IMR-90 (cell line): ENCODE data around the gene SREK1IP1. TPM values are rescaled to one million over a fixed set of nuclear protein-coding genes. Genes with fewer than 3 reads are reported as not detected.

ENCODE experiments used
- ATAC-seq: fragments of 200-7000 bp; cut with Tn5 transposase; 2 replicates; pipeline ENCODE4 v1.9.1; 2020; ENCODE audit warnings: low read depth, mild to moderate bottlenecking, moderate library complexity
- BruUV-seq: library from RNA; stranded (reverse); fragments of 400-500 nt; replicated peaks from 2 replicates; lab custom pipeline; 2021; lab: Mats Ljungman, UMichigan
- CTCF ChIA-PET: fragments of 300-600 bp; formaldehyde crosslinking; extraction: SDS; loops from one replicate; lab custom pipeline; 2021; ENCODE audit warnings: antibody characterized with exemption; lab: Yijun Ruan, JAX
- POLR2A ChIA-PET: fragments of 300-600 bp; sonication (Branson Sonifier 250); formaldehyde crosslinking; loops from one replicate; lab custom pipeline; 2022; ENCODE audit warnings: antibody characterized with exemption; ENCODE audit not compliant: unreplicated experiment; lab: Charles Lee
- DNase-seq: peaks from one replicate; pipeline ENCODE4 v3.0.0; 2013
- H2AFZ ChIP-seq: replicated peaks from 2 replicates; pipeline ENCODE3; 2013; ENCODE audit warnings: low read length, mild to moderate bottlenecking; ENCODE audit not compliant: poor library complexity
- H2AK5ac ChIP-seq: 2 replicates; pipeline ENCODE4 v1.6.1; 2013; ENCODE audit warnings: low read depth, low read length, inconsistent platforms
- H2AK9ac ChIP-seq: replicated peaks from 2 replicates; pipeline ENCODE3; 2013; ENCODE audit warnings: mild to moderate bottlenecking, low read depth, low read length, moderate library complexity; ENCODE audit not compliant: poor library complexity
- H2BK120ac ChIP-seq: 2 replicates; pipeline ENCODE4 v1.6.1; 2013; ENCODE audit warnings: low read depth, low read length, inconsistent platforms
- H2BK15ac ChIP-seq: 3 replicates; pipeline ENCODE4 v1.6.1; 2013; ENCODE audit warnings: low read depth, low read length, inconsistent platforms
- H2BK20ac ChIP-seq: 2 replicates; pipeline ENCODE4 v1.6.1; 2013; ENCODE audit warnings: low read depth, mild to moderate bottlenecking, inconsistent platforms, low read length, moderate library complexity
- H2BK5ac ChIP-seq: 2 replicates; pipeline ENCODE4 v1.6.1; 2013; ENCODE audit warnings: mild to moderate bottlenecking, low read depth, low read length, inconsistent platforms; ENCODE audit not compliant: poor library complexity, severe bottlenecking
- H3K14ac ChIP-seq: replicated peaks from 2 replicates; pipeline ENCODE4 v1.6.1; 2013; ENCODE audit warnings: low read depth, low read length, inconsistent platforms
- H3K18ac ChIP-seq: 2 replicates; pipeline ENCODE4 v1.6.1; 2013; ENCODE audit warnings: low read depth, low read length, control low read depth
- H3K23ac ChIP-seq: 2 replicates; pipeline ENCODE4 v1.6.1; 2013; ENCODE audit warnings: low read depth, low read length, inconsistent platforms
- H3K27ac ChIP-seq: 2 replicates; pipeline ENCODE4 v1.5.1; 2013; ENCODE audit warnings: mild to moderate bottlenecking, control low read depth, low read length; ENCODE audit not compliant: insufficient read depth
- H3K27me3 ChIP-seq: 2 replicates; pipeline ENCODE4 v1.6.1; 2013; ENCODE audit warnings: low read length; ENCODE audit not compliant: control insufficient read depth, insufficient read depth
- H3K36me3 ChIP-seq: 2 replicates; pipeline ENCODE4 v1.6.1; 2013; ENCODE audit warnings: low read length, mixed read lengths; ENCODE audit not compliant: control insufficient read depth, insufficient read depth
- H3K4ac ChIP-seq: 2 replicates; pipeline ENCODE4 v1.6.1; 2013; ENCODE audit warnings: low read depth, low read length, inconsistent platforms
- H3K4me1 ChIP-seq: 2 replicates; pipeline ENCODE4 v1.6.1; 2013; ENCODE audit warnings: low read length, mixed read lengths; ENCODE audit not compliant: control insufficient read depth, insufficient read depth
- H3K4me2 ChIP-seq: 2 replicates; pipeline ENCODE4 v1.6.1; 2013; ENCODE audit warnings: low read depth, mild to moderate bottlenecking, control low read depth, low read length, moderate library complexity
- H3K4me3 ChIP-seq: 2 replicates; pipeline ENCODE4 v1.5.1; 2013; ENCODE audit warnings: low read depth, mild to moderate bottlenecking, control low read depth, low read length, moderate library complexity; ENCODE audit not compliant: insufficient read depth
- H3K56ac ChIP-seq: 2 replicates; pipeline ENCODE4 v1.6.1; 2013; ENCODE audit warnings: low read length, inconsistent platforms; ENCODE audit not compliant: insufficient read depth; ENCODE audit errors: extremely low read depth
- H3K79me1 ChIP-seq, 2 experiments: 2 replicates each; pipeline ENCODE4 v1.6.1; 2013; ENCODE audit warnings: low read length in 2 of 2, inconsistent platforms in 1 of 2, low read depth in 1 of 2
- H3K9ac ChIP-seq: 2 replicates; pipeline ENCODE4 v1.6.1; 2013; ENCODE audit warnings: low read depth, low read length, control low read depth
- H3K9me1 ChIP-seq: 2 replicates; pipeline ENCODE4 v1.6.1; 2013; ENCODE audit warnings: low read length, inconsistent platforms; ENCODE audit not compliant: insufficient read depth
- H3K9me3 ChIP-seq: 2 replicates; pipeline ENCODE4 v1.6.1; 2013; ENCODE audit warnings: low read length; ENCODE audit not compliant: control insufficient read depth, insufficient read depth
- H4K20me1 ChIP-seq: 2 replicates; pipeline ENCODE4 v1.6.1; 2013; ENCODE audit warnings: low read length, inconsistent platforms; ENCODE audit not compliant: insufficient read depth
- H4K5ac ChIP-seq: 2 replicates; pipeline ENCODE4 v1.6.1; 2013; ENCODE audit warnings: mild to moderate bottlenecking, low read depth, low read length, control low read depth
- H4K8ac ChIP-seq, 2 experiments: 2 replicates each; pipeline ENCODE4 v1.6.1; 2013; ENCODE audit warnings: low read depth in 2 of 2, low read length in 2 of 2, control low read depth in 1 of 2, inconsistent platforms in 1 of 2
- H4K91ac ChIP-seq: 2 replicates; pipeline ENCODE4 v1.6.1; 2013; ENCODE audit warnings: low read depth, low read length, inconsistent platforms; ENCODE audit not compliant: insufficient read depth
- BHLHE40 ChIP-seq: fragments of 150-350 bp; IDR thresholded peaks from 2 replicates; pipeline ENCODE4 v1.6.1; 2016; ENCODE audit warnings: mild to moderate bottlenecking, low read depth, low read length
- CEBPB ChIP-seq: IDR thresholded peaks from 2 replicates; pipeline ENCODE4 v1.6.1; 2012; ENCODE audit warnings: low read depth, low read length, improper control_type of control experiment
- CHD1 ChIP-seq: IDR thresholded peaks from 2 replicates; pipeline ENCODE4 v1.6.1; 2012; ENCODE audit warnings: low read depth, low read length, improper control_type of control experiment
- FOS ChIP-seq: fragments of 150-350 bp; IDR thresholded peaks from 2 replicates; pipeline ENCODE4 v1.6.1; 2016; ENCODE audit warnings: low read depth, low read length
- MAFK ChIP-seq: IDR thresholded peaks from 2 replicates; pipeline ENCODE4 v1.6.1; 2012; ENCODE audit warnings: low read depth, low read length, improper control_type of control experiment
- MAZ ChIP-seq: IDR thresholded peaks from 2 replicates; pipeline ENCODE4 v1.6.1; 2012; ENCODE audit warnings: low read depth, mild to moderate bottlenecking, low read length, improper control_type of control experiment, moderate library complexity, borderline replicate concordance
- MXI1 ChIP-seq: IDR thresholded peaks from 2 replicates; pipeline ENCODE4 v1.6.1; 2012; ENCODE audit warnings: low read depth, mild to moderate bottlenecking, low read length, moderate library complexity, borderline replicate concordance
- NFE2L2 ChIP-seq: fragments of 150-350 bp; IDR thresholded peaks from 2 replicates; pipeline ENCODE4 v1.6.1; 2016; ENCODE audit warnings: low read depth, mild to moderate bottlenecking, low read length
- POLR2A ChIP-seq: IDR thresholded peaks from 2 replicates; pipeline ENCODE4 v1.6.1; 2012; ENCODE audit warnings: mild to moderate bottlenecking, low read depth, low read length
- RAD21 ChIP-seq: IDR thresholded peaks from 2 replicates; pipeline ENCODE4 v1.6.1; 2012; ENCODE audit warnings: low read length, improper control_type of control experiment
- RCOR1 ChIP-seq: IDR thresholded peaks from 2 replicates; pipeline ENCODE4 v1.6.1; 2012; ENCODE audit warnings: mild to moderate bottlenecking, low read length, improper control_type of control experiment; ENCODE audit not compliant: insufficient replicate concordance
- RFX5 ChIP-seq: IDR thresholded peaks from 2 replicates; pipeline ENCODE4 v1.8.0; 2012; ENCODE audit warnings: low read depth, mild to moderate bottlenecking, low read length, moderate library complexity
- SMC3 ChIP-seq: fragments of 150-350 bp; IDR thresholded peaks from 2 replicates; pipeline ENCODE4 v1.6.1; 2016; ENCODE audit warnings: low read depth, mild to moderate bottlenecking, antibody characterized with exemption, low read length, moderate library complexity
- WGBS, 2 experiments: methylation state at CpG; one replicate each; pipeline versions ENCODE4 v1.1.5 to v1.1.7; 2013; ENCODE audit warnings: missing lambda C conversion rate in 2 of 2; ENCODE audit not compliant: insufficient read length in 1 of 2; ENCODE audit errors: extremely low coverage in 2 of 2; 5-methylcytosine and 5-hydroxymethylcytosine counted together
- dilution Hi-C: fragments of 300-500 bp; cut with HindIII; formaldehyde crosslinking; loops from one replicate; pipeline ENCODE4 v1.14.3; 2018; ENCODE audit warnings: low sequenced_read_pairs; ENCODE audit not compliant: unreplicated experiment
- in situ Hi-C: fragments of 300-500 bp; cut with MboI; formaldehyde crosslinking; loops from 3 replicates; pipeline ENCODE4 v1.14.3; 2019; ENCODE audit warnings: low sequenced_read_pairs, inconsistent platforms, mixed read lengths
- intact Hi-C: fragments of 100-400 bp; cut with micrococcal nuclease; formaldehyde crosslinking; loops from 2 replicates; pipeline ENCODE4 v1.10.0; 2022
- polyA plus RNA-seq, 3 experiments: library from polyadenylated mRNA; depleted of rRNA; stranded (reverse); fragments of >200 nt; gene quantifications; 2 replicates each; pipeline ENCODE4 v1.2.3, GENCODE V29; 2012; ENCODE audit warnings: low replicate concordance in 1 of 3
- total RNA-seq: library from RNA; depleted of rRNA; stranded (reverse); fragments of >200 nt; gene quantifications from 2 replicates; pipeline ENCODE4 v1.2.3, GENCODE V29; 2012
- TF ChIP-seq, protein P1 (sequence below): fragments of 150-350 bp; IDR thresholded peaks from 2 replicates; pipeline ENCODE4 v1.6.1; 2017; ENCODE audit warnings: mild to moderate bottlenecking, antibody characterized with exemption, low read length, low read depth
- TF ChIP-seq, protein P2 (sequence below): conservative IDR thresholded peaks from 2 replicates; pipeline ENCODE4 v1.5.1; 2012; ENCODE audit warnings: mild to moderate bottlenecking, low read depth, low read length, improper control_type of control experiment
- TF ChIP-seq, protein P3 (sequence below): fragments of 150-350 bp; IDR thresholded peaks from 2 replicates; pipeline ENCODE4 v1.6.1; 2016; ENCODE audit warnings: low read depth, mild to moderate bottlenecking, low read length, moderate library complexity, borderline replicate concordance

The SREK1IP1 gene
- total and polyA plus RNA-seq, 2 of the 4 experiments (the other 2 are of a cell fraction), result 3.3 to 6.5 TPM

DNA sequence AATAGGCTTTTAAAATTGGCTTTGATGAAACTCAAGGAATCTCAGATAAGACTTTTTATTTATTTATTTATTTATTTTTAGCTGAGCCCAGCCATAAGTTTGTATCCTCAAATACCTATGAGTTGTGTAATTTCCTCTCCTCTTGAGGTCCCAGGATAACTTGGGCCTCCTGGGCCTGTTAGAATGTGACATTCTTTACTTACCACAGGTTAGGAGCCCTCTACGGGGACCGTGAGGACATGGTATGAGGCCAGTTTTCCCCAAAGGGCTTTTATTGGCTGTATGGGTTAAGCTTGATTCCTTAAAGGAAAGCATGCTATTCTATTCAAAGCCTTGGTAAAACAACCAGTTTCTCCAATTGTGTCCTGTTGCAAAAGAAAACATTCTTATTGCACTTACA lies 61.3 kb downstream of the SREK1IP1 start:
- dilution Hi-C loops (no loop called here), in situ Hi-C loops (no loop called here), intact Hi-C loops (no loop called here)
- H3K4me1 ChIP-seq, result no peaks in the 10 kb centered on the region
- no peaks in the 10 kb centered on the region for H4K20me1 ChIP-seq
- no peaks in the 10 kb centered on the region for H3K36me3 ChIP-seq
- ChIA-PET POLR2A (no interaction called here), CTCF (no interaction called here)
- H3K23ac ChIP-seq, result no peak overlapping the region
- no peak overlapping the region for H2AFZ ChIP-seq
- H4K91ac ChIP-seq, result no peak overlapping the region
- no peak overlapping the region for H4K5ac ChIP-seq
- no peaks in the 10 kb centered on the region; the same call in 1 of the 2 replicates for H3K27me3 ChIP-seq
- no CpG with 5 or more reads among the region's 2 CpGs for WGBS, 2 experiments
- H3K4ac ChIP-seq, result no peak overlapping the region
- no peak for ATAC-seq
- H2BK20ac ChIP-seq, result no peak overlapping the region
- H3K79me1 ChIP-seq, result no peaks in the 10 kb centered on the region
- H3K18ac ChIP-seq, result no peak overlapping the region
- no peak overlapping the region for H4K8ac ChIP-seq
- no peak overlapping the region for H3K9ac ChIP-seq
- TF ChIP-seq NFE2L2, result no peak
- no peak for TF ChIP-seq CEBPB
- TF ChIP-seq RAD21, result no peak
- TF ChIP-seq BHLHE40, result no peak
- no peak for TF ChIP-seq SMC3
- no peak for TF ChIP-seq POLR2A
- TF ChIP-seq MAZ, result no peak
- TF ChIP-seq, protein P1, sequence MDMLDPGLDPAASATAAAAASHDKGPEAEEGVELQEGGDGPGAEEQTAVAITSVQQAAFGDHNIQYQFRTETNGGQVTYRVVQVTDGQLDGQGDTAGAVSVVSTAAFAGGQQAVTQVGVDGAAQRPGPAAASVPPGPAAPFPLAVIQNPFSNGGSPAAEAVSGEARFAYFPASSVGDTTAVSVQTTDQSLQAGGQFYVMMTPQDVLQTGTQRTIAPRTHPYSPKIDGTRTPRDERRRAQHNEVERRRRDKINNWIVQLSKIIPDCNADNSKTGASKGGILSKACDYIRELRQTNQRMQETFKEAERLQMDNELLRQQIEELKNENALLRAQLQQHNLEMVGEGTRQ, result no peak
- no peak for TF ChIP-seq MXI1
- no peak for TF ChIP-seq CHD1
- no peak for TF ChIP-seq MAFK
- no peak for TF ChIP-seq RFX5
- no peak for TF ChIP-seq FOS
- TF ChIP-seq, protein P2, sequence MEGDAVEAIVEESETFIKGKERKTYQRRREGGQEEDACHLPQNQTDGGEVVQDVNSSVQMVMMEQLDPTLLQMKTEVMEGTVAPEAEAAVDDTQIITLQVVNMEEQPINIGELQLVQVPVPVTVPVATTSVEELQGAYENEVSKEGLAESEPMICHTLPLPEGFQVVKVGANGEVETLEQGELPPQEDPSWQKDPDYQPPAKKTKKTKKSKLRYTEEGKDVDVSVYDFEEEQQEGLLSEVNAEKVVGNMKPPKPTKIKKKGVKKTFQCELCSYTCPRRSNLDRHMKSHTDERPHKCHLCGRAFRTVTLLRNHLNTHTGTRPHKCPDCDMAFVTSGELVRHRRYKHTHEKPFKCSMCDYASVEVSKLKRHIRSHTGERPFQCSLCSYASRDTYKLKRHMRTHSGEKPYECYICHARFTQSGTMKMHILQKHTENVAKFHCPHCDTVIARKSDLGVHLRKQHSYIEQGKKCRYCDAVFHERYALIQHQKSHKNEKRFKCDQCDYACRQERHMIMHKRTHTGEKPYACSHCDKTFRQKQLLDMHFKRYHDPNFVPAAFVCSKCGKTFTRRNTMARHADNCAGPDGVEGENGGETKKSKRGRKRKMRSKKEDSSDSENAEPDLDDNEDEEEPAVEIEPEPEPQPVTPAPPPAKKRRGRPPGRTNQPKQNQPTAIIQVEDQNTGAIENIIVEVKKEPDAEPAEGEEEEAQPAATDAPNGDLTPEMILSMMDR, result no peak
- TF ChIP-seq, protein P3, sequence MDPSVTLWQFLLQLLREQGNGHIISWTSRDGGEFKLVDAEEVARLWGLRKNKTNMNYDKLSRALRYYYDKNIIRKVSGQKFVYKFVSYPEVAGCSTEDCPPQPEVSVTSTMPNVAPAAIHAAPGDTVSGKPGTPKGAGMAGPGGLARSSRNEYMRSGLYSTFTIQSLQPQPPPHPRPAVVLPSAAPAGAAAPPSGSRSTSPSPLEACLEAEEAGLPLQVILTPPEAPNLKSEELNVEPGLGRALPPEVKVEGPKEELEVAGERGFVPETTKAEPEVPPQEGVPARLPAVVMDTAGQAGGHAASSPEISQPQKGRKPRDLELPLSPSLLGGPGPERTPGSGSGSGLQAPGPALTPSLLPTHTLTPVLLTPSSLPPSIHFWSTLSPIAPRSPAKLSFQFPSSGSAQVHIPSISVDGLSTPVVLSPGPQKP, result no peak
- TF ChIP-seq RCOR1, result no peak
- no peak overlapping the region for H2AK9ac ChIP-seq
- H2BK5ac ChIP-seq, result no peak overlapping the region
- no peak overlapping the region for H2BK120ac ChIP-seq
- H3K4me2 ChIP-seq, result no peak overlapping the region
- H3K14ac ChIP-seq, result no peak overlapping the region
- H3K9me1 ChIP-seq, result no peaks in the 10 kb centered on the region
- H2BK15ac ChIP-seq, result no peak overlapping the region
- no peak overlapping the region for H3K27ac ChIP-seq
- no peak overlapping the region for H2AK5ac ChIP-seq
- H3K56ac ChIP-seq, result no peak overlapping the region
- no TSS peak for BruUV-seq
- H3K9me3 ChIP-seq, result no peaks in the 10 kb centered on the region
- no peak for DNase-seq
- H3K4me3 ChIP-seq, result no peak overlapping the region
